Stimulated activated CD4-positive, alpha-beta T cell treated with anti-CD3 and anti-CD28 coated beads, Interleukin-4, amount 100 ng/mL, for 4 hours (primary cell): ENCODE measurements around the gene RAI1.
"Not testable (repeated sequence)": the region's sequence is repeated elsewhere in the genome, so short reads cannot be mapped to it uniquely, and the experiment has no call there.

ENCODE experiments used
- DNase-seq, 2 experiments: peaks; one replicate each; pipeline ENCODE4 v3.0.0-alpha.2; 2020

The RAI1 gene

GRCh38 chr17:17806611-17807274 lies 125.5 kb downstream of the RAI1 start:
- no peak for DNase-seq

GRCh38 chr17:17807440-17807839 lies 126.2 kb downstream of the RAI1 start:
- no peak for DNase-seq

GRCh38 chr17:17808200-17808599 lies 126.9 kb downstream of the RAI1 start:
- DNase-seq: not testable (repeated sequence)

DNA sequence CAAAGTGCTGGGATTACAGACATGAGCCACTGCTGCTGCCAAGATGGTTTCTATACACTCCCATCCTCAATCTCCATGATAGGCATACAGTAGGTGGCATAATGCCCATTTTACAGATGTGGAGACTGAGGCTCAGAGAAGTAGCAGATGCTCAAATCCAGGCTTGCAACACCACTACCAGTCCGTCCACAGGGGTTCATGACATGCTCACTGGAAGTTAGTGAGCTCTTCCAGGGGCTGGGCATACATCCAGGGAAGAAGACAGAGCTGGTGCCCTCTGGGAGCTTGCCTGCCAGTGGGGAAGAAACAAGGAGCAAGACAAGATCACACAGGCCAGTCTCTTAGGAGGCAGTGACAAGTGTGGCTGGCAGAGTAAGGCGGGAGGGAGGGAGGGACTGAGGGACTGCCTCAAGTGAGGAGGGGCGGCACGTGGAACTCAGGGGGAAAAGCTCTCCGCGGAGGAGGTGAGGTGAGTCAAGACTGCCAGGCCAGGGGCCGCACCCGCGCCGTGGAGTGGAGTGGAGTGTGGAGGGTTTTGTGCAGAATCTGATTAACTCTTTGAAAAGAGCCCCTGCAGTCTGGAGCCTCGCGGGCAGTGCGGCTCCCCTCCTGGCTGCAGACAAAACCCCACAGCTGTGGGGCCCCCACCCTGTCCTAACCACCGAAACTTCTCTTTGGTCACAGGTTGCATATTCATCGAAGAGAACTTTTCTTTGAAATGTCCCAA lies 127.6 kb downstream of the RAI1 start:
- DNase-seq: no peak

- DNase-seq: no peak
Measured at GRCh38 chr17:17809531-17810083, 128.3 kb downstream of the RAI1 start.

- DNase-seq: no peak
Measured at GRCh38 chr17:17810084-17810894, 129.0 kb downstream of the RAI1 start.

DNA sequence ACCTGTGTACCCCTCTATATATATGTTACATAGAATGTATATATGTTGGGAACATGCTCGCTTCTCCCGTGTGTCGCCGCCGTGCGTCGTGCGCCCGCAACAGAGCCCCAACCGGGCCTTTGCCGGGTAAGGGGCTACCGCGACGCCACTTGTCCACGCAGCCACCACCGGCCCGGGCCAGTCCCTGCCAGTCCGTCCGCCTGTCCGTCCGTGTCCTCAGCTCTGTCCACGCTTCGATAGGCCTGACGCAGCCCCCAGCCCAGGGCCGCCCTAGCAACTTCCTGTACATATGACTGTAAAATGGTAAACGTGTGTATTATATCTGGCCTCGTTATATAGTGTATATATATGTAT lies 129.6 kb downstream of the RAI1 start:
- DNase-seq: no peak

DNA sequence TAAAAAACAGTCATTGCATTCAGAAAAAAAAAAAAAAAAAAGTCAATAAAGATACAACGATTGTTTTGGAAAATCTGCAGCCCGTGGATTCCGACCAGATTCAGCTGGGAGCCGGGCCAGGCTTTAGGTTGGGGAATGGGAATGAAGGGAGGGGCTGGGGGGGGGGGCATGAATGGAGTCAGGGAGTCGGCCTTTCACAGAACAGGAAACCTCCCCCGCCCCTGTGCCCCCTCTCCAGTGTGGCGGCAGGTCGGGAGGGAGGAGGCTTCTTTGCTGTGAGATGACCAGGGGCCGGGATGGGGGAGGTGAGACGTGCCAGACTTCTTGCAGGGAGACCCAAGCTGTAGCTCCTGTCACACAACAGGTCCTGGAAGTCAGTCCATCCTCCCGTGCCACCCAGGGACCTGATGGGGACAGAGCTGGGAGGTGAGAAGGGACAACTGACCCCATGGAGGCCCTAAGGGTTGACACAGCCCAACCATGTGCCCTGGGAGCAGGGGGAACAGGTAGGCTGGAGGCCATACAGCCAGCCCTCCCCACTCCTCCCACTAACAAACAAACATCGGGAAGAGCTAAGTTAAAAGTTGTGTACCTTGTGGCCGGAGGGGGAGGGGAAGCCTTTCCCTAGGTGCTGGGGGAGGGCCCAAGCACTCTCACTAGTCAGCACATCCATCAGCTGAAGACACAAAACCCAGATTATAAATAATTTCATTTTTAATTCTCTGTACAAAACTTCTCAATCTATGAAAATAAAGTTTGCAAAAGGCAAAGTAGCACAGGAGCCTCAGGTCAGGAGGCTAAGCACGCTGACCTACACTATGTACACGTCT lies 130.3 kb downstream of the RAI1 start:
- no peak for DNase-seq

- peak; percentile 40 to 66 for DNase-seq
Measured at GRCh38 chr17:17812211-17813054, 131.2 kb downstream of the RAI1 start.

DNA sequence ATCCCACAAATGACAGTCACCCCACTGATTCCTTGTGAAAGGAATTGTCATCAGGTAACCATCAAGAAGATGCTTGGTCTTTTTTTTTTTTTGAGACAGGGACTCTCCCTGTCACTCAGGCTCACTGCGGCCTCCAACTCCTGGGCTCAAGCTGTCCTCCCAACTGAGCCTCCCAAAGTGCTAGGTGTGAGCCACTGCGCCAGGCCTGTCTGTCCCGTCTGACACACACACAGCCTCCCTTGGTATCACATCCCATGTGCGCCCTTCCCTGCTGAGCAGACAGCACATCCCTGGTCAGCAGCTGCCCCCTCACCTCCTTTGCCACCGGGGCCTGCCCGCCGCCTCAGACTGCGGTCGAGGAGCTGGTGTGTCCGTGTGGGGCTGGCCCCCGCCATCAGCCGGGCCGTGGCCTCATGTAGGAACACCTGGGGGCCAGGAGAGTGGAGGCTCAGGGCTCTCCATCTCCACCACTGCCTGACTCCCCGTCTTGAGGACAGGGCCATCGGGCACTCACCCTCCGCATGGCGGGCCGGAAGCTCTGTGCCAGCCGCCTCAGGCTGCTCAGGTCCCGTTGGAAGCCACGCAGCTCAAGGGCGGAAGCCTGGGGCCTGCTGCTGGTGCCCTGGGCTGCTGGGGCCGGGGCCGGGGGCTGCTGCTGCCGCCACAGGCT lies 131.9 kb downstream of the RAI1 start:
- DNase-seq: no peak

- no peak for DNase-seq
Measured at GRCh38 chr17:17813725-17814095, 132.5 kb downstream of the RAI1 start.

DNA sequence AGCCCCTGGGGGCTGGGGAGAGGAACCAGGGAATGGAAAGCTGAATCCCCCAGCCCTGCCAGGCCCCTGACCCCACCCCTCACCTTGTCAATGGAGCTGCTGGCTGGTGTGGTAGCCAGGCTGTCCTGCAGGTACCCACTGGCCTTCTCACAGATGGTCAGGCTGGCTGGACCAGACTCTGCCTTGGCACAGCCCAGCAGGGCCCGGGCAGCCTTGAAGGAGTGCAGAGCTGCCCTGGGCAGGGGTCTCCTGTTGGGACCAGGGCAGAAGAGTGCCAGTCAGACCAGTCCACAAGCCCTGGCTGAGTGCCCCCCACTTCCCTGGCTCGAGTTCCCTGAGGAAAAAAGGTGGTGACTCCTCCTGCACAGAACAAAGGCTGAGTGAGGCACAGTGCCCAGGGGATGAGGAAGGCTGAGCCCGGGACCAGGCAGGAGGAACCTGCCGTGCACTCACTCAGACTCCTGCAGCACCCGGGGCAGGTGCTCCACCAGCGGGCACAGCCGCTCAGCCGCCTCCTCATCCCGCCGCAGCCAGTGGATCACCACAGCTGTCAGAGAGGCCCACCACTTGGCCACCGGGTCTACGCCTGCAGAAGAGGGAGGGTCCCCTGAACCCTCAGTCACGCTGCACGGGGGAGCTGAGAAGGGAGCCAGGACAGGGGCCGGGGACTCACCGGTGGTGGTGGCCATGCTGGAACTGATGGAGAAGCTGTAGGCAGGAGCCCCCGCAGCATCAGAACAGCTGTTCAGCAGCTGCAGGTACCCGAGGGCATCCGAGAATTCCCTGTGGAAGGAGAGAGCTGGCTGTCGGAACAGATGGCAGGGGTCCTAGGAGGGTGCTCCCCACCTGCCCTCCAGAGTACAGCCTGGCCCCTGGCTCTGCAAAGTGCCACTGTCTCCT lies 133.2 kb downstream of the RAI1 start:
- no peak for DNase-seq

DNA sequence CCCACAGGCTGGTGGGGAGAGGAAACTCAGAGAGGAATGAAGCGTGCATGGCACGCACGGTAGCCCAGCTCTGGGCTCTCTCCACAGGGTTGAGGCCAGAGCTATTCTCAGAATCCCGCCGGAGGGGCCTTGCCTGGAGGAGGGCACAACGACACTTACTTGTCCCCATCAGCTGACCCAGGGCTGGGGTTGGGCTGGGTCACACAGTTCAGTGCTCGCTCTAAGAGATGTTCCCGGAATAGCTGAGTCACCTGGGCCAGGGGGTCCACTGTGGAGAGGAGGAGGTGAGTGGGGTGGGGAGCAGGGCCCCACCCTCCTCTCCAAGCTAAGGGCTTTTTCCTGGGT lies 133.8 kb downstream of the RAI1 start:
- DNase-seq: no peak

- no peak for DNase-seq
Measured at GRCh38 chr17:17815436-17816200, 134.4 kb downstream of the RAI1 start.

DNA sequence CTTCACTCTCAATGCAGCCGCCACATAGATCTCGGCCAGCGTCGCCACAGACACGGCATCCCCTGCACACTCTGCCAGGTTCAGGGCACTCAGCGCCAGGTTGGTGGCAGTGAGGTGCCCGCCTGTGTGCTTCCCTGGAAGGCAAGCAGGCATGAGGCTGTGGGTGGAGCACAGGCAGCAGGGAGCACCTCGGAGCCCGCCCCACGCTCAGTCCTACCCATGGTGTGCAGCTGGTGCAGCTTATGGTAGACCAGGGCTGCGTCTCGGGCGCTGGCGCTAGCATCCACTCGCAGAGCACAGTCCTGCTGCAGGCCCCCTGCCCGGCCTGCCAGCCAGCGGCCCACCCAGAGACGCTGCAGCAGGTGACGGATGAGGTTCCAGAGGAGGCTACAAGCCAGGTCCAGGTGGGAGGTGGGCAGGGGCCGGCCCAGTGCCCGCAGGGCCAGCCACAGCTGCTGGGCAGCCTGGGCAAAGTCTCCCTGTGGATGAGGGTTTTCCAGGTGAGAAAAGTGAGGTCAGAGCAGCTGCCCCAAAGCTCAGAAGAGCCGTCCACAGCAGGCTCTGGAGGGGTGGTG lies 135.1 kb downstream of the RAI1 start:
- DNase-seq: no peak

GRCh38 chr17:17816831-17817551 lies 135.7 kb downstream of the RAI1 start:
- DNase-seq: no peak

DNA sequence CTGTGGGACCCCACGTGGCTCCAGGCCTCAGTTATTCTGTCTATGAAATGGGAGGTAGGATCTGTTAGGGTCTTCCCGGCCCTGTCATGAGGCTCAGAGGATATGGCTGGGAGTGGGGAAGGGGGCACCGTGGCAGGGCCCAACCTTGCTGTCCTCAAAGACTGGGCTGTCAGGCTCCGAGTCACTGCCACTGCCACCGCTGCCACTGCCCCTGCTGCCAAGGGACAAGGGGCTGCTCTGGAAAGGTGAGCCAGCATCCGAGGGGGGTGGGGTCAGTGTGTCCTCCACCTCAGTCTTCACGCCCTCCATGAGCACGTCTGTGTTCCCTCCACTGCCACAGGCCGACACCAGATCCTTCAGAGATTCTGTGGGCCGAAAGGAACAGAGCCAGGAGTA lies 136.3 kb downstream of the RAI1 start:
- no peak for DNase-seq

DNA sequence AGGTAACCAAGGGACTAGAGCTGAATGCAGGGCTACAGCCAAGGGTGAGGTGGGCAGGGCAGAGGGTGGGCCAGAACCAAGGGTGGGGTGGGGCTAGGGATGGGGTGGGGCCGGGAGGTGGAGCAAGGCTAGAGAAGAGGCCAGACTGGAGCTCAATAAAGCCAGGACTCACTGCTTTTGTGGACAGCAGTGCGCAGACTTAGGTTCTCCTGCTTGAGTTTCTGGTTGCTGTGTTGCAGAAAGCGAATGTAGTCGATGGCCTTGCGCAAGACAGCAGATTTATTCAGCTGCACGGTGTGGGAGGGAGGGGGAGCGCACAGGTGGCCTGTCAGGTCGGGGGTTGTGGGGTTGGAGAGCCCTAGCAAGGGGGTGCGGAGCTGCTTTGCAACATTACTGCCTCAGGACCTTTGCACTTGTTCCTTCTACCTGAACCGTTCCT lies 136.8 kb downstream of the RAI1 start:
- DNase-seq: no peak
